K562 (cell line): ENCODE data around the gene RNF43.

Experiments
- CBX5 ChIP-seq: IDR thresholded peaks from 2 replicates; pipeline ENCODE4 v1.6.1; 2014; ENCODE audit warnings: low read depth, borderline replicate concordance
- EP300 ChIP-seq: IDR thresholded peaks from 2 replicates; pipeline ENCODE4 v1.6.1; 2012; ENCODE audit warnings: low read length, improper control_type of control experiment
- FOSL1 ChIP-seq: fragments of 200-800 bp; sonication (Bioruptor generic); conservative IDR thresholded peaks from 2 replicates; pipeline ENCODE4 v1.6.1; 2016; ENCODE audit warnings: missing genetic modification characterization, missing compliant biosample characterization
- MXI1 ChIP-seq: IDR thresholded peaks from 2 replicates; pipeline ENCODE4 v1.6.1; 2011; ENCODE audit warnings: low read depth, mild to moderate bottlenecking, improper control_type of control experiment, low read length
- RAD21 ChIP-seq, 2 experiments: fragments of 250-450 bp in 1 of 2; fragments of 450-650 bp in 1 of 2; sonication (Bioruptor Pico) in 1 of 2; formaldehyde crosslinking in 1 of 2; IDR thresholded peaks in 1 of 2; conservative IDR thresholded peaks in 1 of 2; 2 replicates each; pipeline versions ENCODE4 v1.4.0 to v1.8.0; 2020 to 2022; ENCODE audit warnings: mild to moderate bottlenecking in 2 of 2, moderate library complexity in 1 of 2
- SIN3A ChIP-seq, 2 experiments: fragments of 150-350 bp in 1 of 2; IDR thresholded peaks; 2 replicates each; pipeline ENCODE4 v1.6.1; 2011 to 2016; ENCODE audit warnings: borderline replicate concordance in 2 of 2, low read depth in 2 of 2, low read length in 2 of 2, mild to moderate bottlenecking in 2 of 2, moderate library complexity in 2 of 2; ENCODE audit not compliant: control insufficient read depth in 1 of 2
- SMC3 ChIP-seq: conservative IDR thresholded peaks from 2 replicates; pipeline ENCODE4 v1.6.1; 2011; ENCODE audit warnings: low read depth, low read length, improper control_type of control experiment; ENCODE audit not compliant: insufficient read depth
- TAF1 ChIP-seq: IDR thresholded peaks from 2 replicates; pipeline ENCODE4 v1.6.1; 2011; ENCODE audit warnings: mild to moderate bottlenecking, low read length, moderate library complexity; ENCODE audit not compliant: insufficient read depth, control insufficient read depth, severe bottlenecking; ENCODE audit errors: extremely low read depth
- TF ChIP-seq, protein P1 (sequence below), 3 experiments: IDR thresholded peaks in 2 of 3; conservative IDR thresholded peaks in 1 of 3; 2 replicates each; pipeline ENCODE4 v1.5.1; 2011 to 2012; ENCODE audit warnings: low read length in 3 of 3, mild to moderate bottlenecking in 3 of 3, control low read depth in 2 of 3, improper control_type of control experiment in 1 of 3, inconsistent platforms in 1 of 3, low read depth in 1 of 3, mixed read lengths in 1 of 3, moderate library complexity in 1 of 3; ENCODE audit not compliant: insufficient read depth in 2 of 3

DNA sequence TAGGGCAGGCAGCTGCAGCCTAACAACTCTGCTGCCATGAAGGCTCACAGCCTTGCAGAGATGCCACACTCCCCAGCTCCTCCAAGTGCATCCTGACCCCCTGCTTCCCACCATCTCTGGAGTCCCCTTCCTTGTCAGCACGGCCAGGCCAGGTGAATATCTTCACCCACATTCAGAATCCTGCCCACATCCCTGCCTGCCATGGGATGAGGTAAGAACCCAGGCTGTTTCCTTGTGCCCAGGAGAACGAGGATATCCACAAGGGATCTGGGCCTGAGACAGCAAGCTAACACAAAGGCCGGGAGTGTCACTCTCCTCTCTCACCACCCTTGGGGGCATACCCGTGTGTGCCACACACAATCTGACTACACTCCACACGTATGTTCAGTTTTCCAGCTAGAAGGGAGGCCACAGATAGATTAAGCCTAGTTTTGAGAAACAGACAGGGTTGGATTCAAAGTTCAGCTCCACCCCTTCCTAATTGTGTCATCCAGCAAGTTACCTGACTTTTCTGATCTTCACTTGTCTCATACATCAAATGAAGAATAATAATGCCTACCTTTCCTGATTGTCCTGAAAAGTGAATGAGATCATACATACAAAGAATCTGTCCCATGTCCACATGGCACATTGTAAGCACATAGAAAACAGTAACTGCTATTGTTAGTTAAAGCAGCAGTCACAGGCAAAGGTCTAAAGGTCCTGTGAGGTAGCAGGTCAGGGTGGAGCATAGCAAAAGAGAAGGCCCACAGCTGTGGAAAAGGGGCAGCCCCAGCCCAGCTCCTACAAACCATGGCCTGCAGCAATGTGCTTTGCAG lies 47.9 kb downstream of the RNF43 start:
- TF ChIP-seq MXI1 (no peak), CBX5 (no peak), SIN3A (IDR thresholded peaks at IDR 0.05; ENCODE audit: borderline replicate concordance in 2 of 2, control insufficient read depth in 1 of 2, low read depth in 2 of 2, low read length in 2 of 2) (no peak), SMC3 (no peak), RAD21 (CRISPR knock-in tag; conservative IDR thresholded peaks at IDR 0.05 in 1 of 2, IDR thresholded peaks at IDR 0.05 in 1 of 2) (no peak), FOSL1 (tag) (no peak), TAF1 (no peak), EP300 (no peak)
- TF ChIP-seq, protein P1, sequence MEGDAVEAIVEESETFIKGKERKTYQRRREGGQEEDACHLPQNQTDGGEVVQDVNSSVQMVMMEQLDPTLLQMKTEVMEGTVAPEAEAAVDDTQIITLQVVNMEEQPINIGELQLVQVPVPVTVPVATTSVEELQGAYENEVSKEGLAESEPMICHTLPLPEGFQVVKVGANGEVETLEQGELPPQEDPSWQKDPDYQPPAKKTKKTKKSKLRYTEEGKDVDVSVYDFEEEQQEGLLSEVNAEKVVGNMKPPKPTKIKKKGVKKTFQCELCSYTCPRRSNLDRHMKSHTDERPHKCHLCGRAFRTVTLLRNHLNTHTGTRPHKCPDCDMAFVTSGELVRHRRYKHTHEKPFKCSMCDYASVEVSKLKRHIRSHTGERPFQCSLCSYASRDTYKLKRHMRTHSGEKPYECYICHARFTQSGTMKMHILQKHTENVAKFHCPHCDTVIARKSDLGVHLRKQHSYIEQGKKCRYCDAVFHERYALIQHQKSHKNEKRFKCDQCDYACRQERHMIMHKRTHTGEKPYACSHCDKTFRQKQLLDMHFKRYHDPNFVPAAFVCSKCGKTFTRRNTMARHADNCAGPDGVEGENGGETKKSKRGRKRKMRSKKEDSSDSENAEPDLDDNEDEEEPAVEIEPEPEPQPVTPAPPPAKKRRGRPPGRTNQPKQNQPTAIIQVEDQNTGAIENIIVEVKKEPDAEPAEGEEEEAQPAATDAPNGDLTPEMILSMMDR (IDR thresholded peaks at IDR 0.05 in 2 of 3, conservative IDR thresholded peaks at IDR 0.05 in 1 of 3; ENCODE audit: insufficient read depth in 2 of 3, low read depth in 1 of 3, low read length in 3 of 3): no peak
